ENCODE data around the gene FFAR4.
"Not testable (repeated sequence)": the region's sequence is repeated elsewhere in the genome, so short reads cannot be mapped to it uniquely, and the experiment has no call there.

The FFAR4 gene

GRCh38 chr10:93566435-93567276 lies at the start of gene FFAR4:
TSS of gene FFAR4 (plus strand) at chr10:93566665. CDS start at chr10:93566721, 56 bp downstream.
- no peak for DNase-seq

DNA sequence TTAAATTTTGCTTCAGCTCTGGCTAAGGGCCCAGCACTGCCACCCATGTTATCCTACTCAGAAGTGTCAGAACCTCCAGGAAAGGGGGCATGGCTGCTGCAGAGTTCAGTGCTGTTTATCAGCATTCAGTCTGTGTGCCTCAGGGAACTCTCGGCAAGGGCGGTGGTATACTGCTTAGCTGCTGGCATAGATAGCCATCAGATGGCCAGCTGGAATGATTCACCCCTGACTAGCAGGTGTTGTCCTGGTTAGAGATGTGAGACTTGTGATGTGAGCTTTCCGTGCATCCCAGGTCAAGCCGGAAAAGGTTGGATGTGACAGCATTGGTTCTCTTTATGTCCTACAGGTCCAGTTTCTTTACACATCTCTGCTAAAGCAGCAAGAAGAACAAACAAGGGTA lies 47.9 kb upstream of the FFAR4 start:
- no peak for DNase-seq

DNA sequence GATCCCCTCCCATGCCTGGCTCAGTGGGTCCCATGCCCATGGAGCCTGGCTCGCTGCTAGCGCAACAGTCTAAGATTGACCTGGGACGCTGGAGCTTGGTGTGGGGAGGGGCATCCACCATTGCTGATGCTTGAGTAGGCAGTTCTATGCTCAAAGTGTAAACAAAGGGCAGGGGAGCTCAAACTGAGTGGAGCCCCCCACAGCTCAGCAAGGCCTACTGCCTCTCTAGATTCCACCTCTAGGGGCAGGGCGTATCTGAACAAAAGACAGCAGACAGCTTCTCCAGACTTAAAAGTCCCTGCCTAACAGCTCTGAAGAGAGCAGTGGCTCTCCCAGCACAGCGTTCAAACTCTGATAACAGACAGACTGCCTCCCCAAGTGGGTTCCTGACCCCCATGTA lies 31.2 kb upstream of the FFAR4 start:
- no peak for DNase-seq

DNA sequence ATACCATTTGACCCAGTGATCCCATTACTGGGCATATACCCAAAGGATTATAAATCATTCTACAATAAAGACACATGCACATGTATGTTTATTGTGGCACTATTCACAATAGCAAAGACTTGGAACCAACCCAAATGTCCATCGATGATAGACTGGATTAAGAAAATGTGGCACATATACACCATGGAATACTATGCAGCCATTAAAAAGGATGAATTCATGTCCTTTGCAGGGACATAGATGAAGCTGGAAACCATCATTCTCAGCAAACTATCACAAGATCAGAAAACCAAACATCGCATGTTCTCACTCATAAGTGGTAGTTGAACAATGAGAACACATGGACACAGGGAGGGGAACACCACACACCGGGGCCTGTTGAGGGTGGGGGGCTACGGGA lies 25.6 kb upstream of the FFAR4 start:
- DNase-seq = not testable (repeated sequence)

DNA sequence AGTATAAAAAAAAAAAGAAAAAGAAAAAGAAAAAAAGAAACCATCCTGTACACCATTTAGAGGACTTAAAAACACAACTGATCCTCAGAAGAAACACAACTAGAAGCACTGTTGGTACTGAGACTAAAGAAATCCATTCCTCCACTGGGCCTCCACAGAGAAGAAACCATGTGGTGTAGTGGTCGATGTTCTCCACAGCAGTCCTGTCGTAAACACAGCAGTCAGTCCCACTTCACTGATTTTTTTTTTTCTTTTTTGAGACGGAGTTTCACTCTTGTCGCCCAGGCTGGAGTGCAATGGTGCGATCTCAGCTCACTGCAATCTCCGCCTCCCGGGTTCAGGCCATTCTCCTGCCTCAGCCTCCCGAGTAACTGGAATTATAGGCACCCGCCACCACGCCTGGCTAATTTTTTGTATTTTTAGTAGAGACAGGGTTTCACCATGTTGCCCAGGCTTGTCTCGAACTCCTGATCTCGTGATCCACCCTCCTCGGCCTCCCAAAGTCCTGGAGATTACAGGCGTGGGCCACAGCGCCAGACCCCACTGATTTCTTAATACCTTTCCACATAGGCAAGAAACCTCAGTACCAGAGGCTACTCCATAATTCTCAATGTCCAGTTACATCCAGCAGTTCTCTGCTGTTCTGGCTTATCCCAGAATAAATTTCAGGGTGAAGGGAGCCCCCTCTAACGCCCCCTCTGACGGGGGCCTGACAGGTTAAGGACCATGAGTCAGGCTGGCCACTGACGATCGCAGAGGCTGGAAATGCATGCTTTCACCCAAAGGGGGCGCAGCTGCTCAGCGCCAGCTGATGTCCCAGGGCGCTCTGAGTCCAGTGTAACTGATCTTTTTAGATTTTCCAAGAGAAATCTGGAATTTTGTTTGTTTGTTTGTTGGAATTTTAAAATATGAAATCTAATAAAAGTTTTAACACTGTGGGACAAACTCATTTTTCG lies 24.8 kb upstream of the FFAR4 start:
- DNase-seq = peak; percentile 17

DNA sequence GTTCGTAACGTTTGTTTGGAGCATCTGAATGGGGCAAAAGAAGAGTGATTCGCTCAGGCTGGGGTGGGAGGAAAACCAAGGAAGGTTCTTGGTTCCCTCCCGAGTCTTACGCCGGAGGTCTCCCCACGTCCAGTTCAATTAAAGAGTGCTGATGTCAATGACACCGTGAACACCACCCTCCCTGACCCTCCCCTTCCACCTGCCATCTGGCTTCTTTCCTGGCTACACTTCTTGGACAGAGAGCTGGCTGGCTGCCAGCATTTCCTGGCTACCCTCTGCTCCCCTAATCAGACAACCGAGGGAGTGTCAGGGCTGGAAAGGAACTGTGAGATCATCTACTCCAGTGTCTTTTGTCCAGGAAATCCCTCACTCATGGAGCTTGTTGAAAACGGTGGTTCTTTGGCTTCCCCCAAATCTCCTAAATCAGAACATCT lies 24.1 kb upstream of the FFAR4 start:
- DNase-seq = peak; percentile 26

DNA sequence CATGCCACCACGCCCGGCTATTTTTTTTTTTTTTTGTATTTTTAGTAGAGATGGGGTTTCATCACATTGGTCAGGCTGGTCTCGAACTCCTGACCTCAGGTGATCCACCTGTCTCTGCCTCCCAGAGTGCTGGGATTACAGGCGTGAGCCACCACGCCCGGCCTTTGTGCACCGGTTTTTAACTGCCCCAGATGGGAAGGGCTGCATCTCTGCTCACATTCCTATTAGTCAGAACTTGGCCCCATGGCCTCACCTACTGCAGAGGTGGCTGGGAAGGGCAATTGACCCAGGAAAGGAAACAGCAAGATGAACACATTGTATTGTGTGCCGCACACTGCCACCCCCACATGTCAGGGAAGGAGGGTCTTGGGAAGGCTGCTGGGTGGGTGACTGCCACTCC lies 19.5 kb upstream of the FFAR4 start:
- not testable (repeated sequence) for DNase-seq

- no peak for DNase-seq
These were observed 18.9 kb upstream of the FFAR4 start for GRCh38 chr10:93547522-93547921.

GRCh38 chr10:93548376-93549071 lies 17.9 kb upstream of the FFAR4 start:
- DNase-seq = no peak

DNA sequence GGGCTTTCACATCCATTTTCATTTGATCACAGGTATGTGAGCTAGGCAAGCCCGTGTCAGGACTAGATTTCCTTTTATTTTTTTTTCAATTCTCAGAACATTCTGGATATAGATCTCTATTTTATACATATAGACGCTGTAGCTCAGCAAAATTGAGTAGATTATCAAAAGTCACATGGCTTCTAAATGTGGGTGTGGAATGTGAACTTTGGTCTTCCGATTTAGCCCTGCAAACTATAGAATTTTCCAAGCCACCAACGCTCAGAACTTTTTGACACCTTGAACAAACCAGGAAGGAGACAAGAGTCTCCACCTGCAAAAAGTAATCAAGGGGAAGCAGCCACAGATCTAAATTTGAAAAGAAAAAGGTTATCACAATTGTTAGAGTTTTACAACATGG lies 15.9 kb upstream of the FFAR4 start:
- DNase-seq = no peak

DNA sequence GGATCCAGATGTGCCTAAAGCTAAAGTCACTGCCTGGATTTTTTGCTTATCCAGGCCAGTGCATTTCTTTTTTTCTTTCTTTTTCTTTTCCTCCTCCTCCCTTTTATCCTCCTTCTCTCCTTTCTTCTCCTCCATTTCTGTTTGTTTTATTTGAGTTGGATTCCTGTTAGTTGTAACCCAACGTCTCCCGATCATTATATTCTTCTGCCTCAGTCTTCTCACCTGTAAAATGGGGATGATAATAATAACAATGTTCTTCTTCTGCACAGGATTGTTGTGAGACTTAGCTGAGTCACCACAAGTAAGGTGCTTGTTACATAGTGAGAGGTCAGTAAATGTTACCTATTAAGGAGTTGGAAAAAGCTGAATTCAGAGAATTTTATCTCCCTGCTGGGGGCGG lies 13.7 kb upstream of the FFAR4 start:
- no peak for DNase-seq

DNA sequence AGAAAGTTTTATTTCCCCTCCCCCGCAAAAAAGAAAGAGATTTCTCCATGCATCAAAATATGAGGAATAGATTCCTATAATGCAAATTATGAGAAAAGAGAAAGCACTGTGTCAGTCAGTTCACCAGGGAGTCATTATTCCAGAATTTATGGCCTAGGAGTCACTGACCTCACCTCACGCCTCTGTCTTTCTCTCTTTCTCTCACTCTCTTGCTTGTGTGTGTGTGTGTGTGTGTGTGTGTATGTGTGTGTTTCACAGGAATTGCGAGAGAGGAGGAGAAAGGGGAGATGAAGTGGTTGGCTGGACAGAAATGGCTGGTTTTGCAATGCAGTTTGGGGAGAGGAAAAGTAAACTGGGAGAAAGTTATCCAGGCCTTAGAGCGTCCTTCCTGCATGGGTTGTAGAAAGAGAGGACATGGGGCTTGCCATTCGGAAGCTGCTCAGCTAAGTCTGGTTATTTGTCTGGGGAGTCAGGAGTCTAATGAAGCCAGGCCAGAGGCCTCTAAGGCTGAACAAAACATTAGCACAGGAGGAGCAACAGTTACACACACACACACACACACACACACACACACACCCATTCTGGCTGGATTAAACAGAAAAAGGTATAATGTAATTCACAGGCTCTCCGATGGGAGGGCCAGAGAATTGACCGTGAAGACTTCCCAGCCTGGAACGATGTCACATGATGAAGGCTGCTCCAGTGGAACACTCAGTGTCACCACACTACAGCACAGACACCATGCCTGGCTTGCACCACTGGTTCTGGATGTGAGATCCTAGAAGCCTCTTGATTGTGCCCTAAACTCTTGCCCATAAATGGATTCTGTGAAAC lies 12.8 kb upstream of the FFAR4 start:
- DNase-seq = no peak

GRCh38 chr10:93554316-93554663 lies 12.2 kb upstream of the FFAR4 start:
- no peak for DNase-seq

- no peak for DNase-seq
These were observed 11.6 kb upstream of the FFAR4 start for GRCh38 chr10:93554760-93555432.

DNA sequence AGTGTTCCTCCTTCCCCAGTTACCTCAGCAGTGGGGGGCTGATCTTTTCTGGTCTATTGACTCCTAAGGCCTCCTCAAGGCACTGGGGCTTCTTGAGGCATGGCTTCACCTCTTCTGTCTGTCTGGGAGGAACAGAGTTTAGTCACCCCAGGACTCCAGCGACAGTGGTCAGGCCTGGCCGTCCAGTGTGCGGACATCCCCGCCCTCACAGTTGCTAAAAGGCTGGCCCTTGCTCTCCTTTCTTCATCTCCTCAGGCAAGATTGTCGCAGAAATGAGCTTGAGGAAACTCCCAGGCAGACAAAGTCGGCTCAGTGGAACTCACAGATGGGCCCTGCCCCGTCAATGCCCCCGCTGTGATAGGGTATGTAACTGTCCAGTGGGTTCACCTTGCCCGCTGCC lies 7.0 kb upstream of the FFAR4 start:
- no peak for DNase-seq

DNA sequence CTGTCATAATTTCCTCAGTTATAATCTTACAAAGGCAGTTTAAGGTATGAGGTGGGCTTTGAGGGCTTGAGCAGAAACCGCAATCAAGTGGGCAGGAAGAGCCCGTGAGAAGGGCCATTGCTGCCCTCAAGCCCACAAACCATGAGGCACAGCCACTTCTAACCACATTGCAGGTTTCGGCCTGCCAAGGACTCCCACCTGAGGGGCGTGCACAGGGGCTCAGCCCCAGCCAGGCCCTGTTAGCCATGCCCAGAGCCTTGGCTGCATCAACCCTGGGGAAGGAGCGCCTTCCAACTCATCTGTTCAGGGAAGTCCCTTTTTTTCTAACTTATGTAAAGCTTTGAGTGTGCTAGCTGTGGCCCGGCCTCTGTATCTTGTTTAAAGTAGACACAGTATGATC lies 5.9 kb upstream of the FFAR4 start:
- DNase-seq = no peak

DNA sequence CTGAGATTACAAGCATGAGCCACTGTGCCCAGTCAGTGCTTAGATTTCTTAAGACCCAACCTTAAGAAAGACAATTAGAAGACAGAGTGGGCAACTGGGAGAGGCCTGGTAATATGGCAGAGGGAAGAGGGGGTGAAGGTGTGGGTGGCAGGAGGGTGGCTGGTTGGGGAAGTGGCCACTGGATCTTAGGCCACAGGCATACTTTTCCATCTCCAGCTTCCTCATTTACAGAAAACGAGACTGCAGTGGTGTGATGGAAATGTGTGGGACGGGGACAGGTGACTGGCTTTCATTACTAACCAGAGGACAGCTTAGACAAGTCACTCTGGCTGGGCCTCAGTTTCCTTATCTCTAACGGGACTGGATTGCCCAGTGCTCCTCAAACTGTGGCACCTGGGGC lies 1.0 kb upstream of the FFAR4 start:
- DNase-seq = no peak

- DNase-seq = no peak
These were observed 1.0 kb downstream of the FFAR4 start for GRCh38 chr10:93567277-93568104.

DNA sequence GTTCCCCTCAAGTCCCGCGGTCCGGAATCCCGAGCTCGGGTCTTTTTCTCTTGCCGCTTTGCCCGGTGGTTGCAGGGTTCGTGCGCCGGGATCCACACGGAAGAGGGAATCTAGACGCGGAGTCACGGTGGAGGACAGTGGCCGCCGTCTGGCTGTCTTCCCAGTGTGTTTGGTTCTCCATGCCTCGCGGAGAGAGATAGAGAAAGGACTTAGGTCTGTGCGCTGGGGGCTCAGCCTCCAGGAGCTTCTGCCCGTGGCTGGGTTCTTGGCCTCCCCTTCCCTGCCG lies 1.6 kb downstream of the FFAR4 start:
- DNase-seq = no peak

- no peak for DNase-seq
These were observed 3.9 kb downstream of the FFAR4 start for GRCh38 chr10:93570383-93570782.

DNA sequence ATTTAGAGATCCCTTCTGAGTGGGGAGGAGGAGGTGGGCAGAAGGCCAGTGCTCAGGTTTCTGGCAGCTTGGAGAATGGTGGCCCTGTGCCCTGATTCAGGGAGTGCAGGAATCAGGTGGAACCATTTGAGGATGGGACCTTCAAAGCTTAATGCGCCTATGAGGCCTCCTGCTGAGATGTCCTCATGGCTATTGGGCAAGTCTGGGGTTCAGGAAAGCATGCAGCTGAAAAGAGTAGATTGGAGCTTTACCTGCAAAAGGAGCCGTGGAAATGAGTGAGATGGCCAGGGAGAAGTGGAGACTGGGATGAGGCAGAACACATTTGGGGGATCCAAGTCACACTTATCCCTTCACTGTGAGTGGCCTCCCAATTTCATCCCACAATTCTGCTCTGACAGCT lies 6.1 kb downstream of the FFAR4 start:
- DNase-seq = no peak

Measured in DMS79 treated with DMSO at 0.1 percent for 48 hours (cell line).